Measurements from ENCODE around the gene MAST1. TPM values are rescaled to one million over a fixed set of nuclear protein-coding genes. Genes with fewer than 3 reads are reported as not detected.
A peak's percentile ranks its signal among the peaks of the same experiment; 100 is the strongest.

MAST1 gene
- total RNA-seq, 4 donors from 2014 or later = 1.2 TPM; not detected in 3

GRCh38 chr19:12875086-12875485, 36.8 kb downstream of the MAST1 start:
- Histone ChIP-seq H3K4me3 (no peak overlapping the region), H3K9me3 (no peaks in the 10 kb centered on the region), H3K27me3 (no peaks in the 10 kb centered on the region), H3K27ac (no peak overlapping the region), H3K4me1 (no peaks in the 10 kb centered on the region), H3K36me3 (no peaks in the 10 kb centered on the region)
- TF ChIP-seq, protein P1, sequence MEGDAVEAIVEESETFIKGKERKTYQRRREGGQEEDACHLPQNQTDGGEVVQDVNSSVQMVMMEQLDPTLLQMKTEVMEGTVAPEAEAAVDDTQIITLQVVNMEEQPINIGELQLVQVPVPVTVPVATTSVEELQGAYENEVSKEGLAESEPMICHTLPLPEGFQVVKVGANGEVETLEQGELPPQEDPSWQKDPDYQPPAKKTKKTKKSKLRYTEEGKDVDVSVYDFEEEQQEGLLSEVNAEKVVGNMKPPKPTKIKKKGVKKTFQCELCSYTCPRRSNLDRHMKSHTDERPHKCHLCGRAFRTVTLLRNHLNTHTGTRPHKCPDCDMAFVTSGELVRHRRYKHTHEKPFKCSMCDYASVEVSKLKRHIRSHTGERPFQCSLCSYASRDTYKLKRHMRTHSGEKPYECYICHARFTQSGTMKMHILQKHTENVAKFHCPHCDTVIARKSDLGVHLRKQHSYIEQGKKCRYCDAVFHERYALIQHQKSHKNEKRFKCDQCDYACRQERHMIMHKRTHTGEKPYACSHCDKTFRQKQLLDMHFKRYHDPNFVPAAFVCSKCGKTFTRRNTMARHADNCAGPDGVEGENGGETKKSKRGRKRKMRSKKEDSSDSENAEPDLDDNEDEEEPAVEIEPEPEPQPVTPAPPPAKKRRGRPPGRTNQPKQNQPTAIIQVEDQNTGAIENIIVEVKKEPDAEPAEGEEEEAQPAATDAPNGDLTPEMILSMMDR (IDR thresholded peaks at IDR 0.05) = no peak
- no peak for TF ChIP-seq POLR2A (IDR thresholded peaks at IDR 0.05)
- DNase-seq = no peak
- intact Hi-C loops (cut with DNase I; ENCODE audit: low total_unique reads) = no loop called here

DNA sequence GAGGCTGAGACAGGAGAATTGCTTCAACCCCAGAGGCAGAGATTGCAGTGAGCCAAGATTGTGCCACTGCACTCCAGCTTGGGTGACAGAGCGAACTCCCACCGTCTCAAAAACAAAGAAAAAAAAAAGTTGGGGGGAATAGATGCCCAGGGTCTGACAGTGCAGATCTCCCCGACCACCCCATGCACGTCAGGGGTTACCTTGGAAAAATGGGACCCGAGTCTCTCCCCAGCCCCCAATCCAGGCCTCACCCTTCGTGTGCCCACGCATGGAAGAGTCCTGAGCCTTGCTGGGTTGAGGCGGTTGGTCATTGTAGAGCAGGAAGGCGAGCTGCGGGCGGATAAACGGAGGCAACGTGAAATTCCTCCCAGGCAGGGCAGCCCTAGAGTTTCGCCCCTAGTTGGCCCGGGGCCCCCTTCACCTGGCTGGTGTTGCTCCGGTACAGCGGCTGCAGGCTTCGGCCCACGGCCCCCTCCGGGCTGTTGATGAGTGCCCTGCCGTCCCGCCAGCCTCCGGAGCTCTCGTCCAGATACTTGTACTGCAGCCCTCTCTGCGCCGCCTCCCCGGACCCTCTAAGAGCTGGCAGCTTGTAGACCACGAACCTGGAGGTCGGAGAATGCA, 42.3 kb downstream of the MAST1 start:
- intact Hi-C loops (cut with DNase I; ENCODE audit: low total_unique reads) = no loop called here
- peaks cover 11 to 12% of the 10 kb centered on the region in 2 donors for H3K27me3 ChIP-seq
- H3K4me3 ChIP-seq = peak overlapping the region; percentile 61 to 69
- peaks cover 0 to 6% of the 10 kb centered on the region in 2 donors for H3K4me1 ChIP-seq
- peaks cover 0 to 10% of the 10 kb centered on the region in 2 donors for H3K9me3 ChIP-seq
- DNase-seq = peak in 1 of 2 donors; percentile 30
- no peaks in the 10 kb centered on the region for H3K36me3 ChIP-seq
- no peak for TF ChIP-seq POLR2A (IDR thresholded peaks at IDR 0.05)
- TF ChIP-seq, protein P1 (IDR thresholded peaks at IDR 0.05) = no peak
- H3K27ac ChIP-seq = peak overlapping the region; percentile 81 to 83

DNA sequence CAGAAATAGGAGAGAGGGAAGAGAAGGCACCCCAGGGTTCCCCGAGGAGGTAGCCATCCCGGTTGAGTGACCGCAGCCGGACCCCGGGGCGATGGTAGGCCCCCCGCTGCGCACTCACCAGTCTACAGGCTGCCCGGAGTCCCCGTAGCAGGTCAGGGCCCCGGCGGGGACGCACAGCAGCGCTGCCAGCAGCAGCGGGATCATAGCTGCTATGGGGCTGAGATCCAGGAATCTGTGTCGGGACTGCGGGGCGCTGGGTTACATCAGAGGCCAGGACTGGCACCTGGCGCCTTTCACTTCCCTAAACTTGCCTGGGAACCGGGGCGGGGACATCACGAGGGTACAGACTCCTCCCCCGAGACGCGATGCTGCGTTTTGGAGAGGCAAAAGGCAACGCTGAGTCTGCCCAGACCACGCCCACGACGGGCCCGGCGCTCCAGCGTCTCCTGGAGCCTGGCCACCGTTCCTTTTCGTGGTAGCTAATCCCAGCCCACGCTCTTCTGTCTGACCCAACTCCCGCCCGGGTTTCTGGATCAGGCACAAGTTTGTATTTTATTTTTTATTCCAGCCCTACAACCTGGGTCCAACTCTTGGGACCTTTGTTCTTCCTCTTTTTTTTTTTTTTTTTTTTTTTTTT, 43.0 kb downstream of the MAST1 start, which contains the start of gene DNASE2:
DNASE2 (minus strand) TSS at position 278 of the 637 bp plus-strand sequence; CDS start at position 204, 74 bp downstream.
- Histone ChIP-seq H3K27me3 (peaks cover 15 to 17% of the 10 kb centered on the region in 2 donors), H3K36me3 (no peaks in the 10 kb centered on the region), H3K27ac (peak within 1 kb of the TSS; percentile 81 to 83), H3K9me3 (peaks cover 0 to 10% of the 10 kb centered on the region in 2 donors), H3K4me3 (peak within 1 kb of the TSS; percentile 61 to 69), H3K4me1 (peaks cover 0 to 9% of the 10 kb centered on the region in 2 donors)
- TF ChIP-seq, protein P1 (IDR thresholded peaks at IDR 0.05) = peak in 1 of 4 experiments; percentile 4
- TF ChIP-seq POLR2A (IDR thresholded peaks at IDR 0.05) = peak; percentile 65 to 82
- peak; percentile 95 to 96 for DNase-seq
- intact Hi-C loops (cut with DNase I; ENCODE audit: low total_unique reads) = no loop called here

DNA sequence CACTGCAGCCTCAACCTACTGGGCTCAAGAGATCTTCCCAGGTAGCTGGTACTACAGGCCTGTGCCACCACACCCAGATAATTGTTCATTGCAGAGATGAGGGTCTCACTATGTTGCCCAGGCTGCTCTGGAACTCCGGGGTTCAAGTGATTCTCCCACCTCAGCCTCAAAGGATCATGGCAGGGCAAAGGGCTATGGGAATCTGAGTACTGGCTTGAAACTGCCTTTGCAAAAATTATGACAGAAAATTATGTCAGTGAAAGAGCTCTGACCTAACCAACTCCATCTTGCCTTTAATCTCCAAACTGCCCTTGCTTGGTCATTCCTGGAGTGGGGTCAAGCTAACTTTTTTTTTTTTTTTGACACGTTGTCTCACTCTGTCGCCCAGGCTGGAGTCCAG, 44.3 kb downstream of the MAST1 start:
- intact Hi-C loops (cut with DNase I; ENCODE audit: low total_unique reads) = no loop called here

More for the DNA sequence above, 44.3 kb downstream of the MAST1 start:
- Histone ChIP-seq H3K9me3 (peaks cover 0 to 10% of the 10 kb centered on the region in 2 donors), H3K4me3 (no peak overlapping the region), H3K27ac (no peak overlapping the region), H3K27me3 (peaks cover 15 to 17% of the 10 kb centered on the region in 2 donors), H3K4me1 (peaks cover 0 to 9% of the 10 kb centered on the region in 2 donors), H3K36me3 (no peaks in the 10 kb centered on the region)
- no peak for DNase-seq
- TF ChIP-seq POLR2A (IDR thresholded peaks at IDR 0.05) = no peak
- TF ChIP-seq, protein P1 (IDR thresholded peaks at IDR 0.05) = no peak
